ENCODE data around the gene EFNA2.
"Not testable (repeated sequence)": the region's sequence is repeated elsewhere in the genome, so short reads cannot be mapped to it uniquely, and the experiment has no call there.

Gene EFNA2

DNA sequence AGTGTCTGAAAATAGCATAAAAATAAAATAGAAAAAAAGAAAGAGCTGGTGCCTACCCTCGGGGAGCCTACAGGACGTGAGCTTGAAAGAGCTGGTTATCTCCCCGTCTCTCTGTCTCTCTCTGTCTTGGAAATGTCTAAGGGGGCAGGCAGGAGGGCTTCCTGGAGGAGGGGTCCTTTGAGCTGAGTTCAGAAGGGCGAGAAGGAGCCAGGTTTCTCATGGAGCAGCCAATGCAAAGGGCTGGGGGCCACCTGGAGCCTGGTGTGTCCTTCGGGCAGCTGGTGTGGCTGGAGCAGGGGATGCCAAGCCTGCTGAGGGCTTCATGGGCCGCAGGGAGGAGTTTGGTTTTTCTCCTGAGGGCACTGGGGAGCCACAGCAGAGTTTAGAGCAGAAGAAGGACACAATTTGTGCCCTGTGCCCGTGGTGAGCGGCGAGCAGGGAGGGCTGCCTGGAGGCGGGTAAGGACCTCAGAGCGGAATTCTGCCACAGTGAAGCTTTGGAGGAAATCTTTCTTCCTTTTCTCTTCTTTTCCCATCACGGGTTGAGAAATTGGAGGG, 38.7 kb downstream of the EFNA2 start:
- H3K27ac ChIP-seq = no peak overlapping the region
- no peak for DNase-seq
- peaks cover 0 to 75% of the 10 kb centered on the region in 2 donors for H3K27me3 ChIP-seq
- peaks cover 0 to 13% (median 10%) of the 10 kb centered on the region in 4 donors for H3K4me1 ChIP-seq
- H3K9me3 ChIP-seq = no peaks in the 10 kb centered on the region
- intact Hi-C loops (cut with DNase I; ENCODE audit: low total_unique reads) = no loop called here
- peak overlapping the region in 1 of 2 donors; percentile 47 for H3K4me3 ChIP-seq
- H3K36me3 ChIP-seq = no peaks in the 10 kb centered on the region
- TF ChIP-seq, protein P1, sequence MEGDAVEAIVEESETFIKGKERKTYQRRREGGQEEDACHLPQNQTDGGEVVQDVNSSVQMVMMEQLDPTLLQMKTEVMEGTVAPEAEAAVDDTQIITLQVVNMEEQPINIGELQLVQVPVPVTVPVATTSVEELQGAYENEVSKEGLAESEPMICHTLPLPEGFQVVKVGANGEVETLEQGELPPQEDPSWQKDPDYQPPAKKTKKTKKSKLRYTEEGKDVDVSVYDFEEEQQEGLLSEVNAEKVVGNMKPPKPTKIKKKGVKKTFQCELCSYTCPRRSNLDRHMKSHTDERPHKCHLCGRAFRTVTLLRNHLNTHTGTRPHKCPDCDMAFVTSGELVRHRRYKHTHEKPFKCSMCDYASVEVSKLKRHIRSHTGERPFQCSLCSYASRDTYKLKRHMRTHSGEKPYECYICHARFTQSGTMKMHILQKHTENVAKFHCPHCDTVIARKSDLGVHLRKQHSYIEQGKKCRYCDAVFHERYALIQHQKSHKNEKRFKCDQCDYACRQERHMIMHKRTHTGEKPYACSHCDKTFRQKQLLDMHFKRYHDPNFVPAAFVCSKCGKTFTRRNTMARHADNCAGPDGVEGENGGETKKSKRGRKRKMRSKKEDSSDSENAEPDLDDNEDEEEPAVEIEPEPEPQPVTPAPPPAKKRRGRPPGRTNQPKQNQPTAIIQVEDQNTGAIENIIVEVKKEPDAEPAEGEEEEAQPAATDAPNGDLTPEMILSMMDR (IDR thresholded peaks at IDR 0.05) = no peak

DNA sequence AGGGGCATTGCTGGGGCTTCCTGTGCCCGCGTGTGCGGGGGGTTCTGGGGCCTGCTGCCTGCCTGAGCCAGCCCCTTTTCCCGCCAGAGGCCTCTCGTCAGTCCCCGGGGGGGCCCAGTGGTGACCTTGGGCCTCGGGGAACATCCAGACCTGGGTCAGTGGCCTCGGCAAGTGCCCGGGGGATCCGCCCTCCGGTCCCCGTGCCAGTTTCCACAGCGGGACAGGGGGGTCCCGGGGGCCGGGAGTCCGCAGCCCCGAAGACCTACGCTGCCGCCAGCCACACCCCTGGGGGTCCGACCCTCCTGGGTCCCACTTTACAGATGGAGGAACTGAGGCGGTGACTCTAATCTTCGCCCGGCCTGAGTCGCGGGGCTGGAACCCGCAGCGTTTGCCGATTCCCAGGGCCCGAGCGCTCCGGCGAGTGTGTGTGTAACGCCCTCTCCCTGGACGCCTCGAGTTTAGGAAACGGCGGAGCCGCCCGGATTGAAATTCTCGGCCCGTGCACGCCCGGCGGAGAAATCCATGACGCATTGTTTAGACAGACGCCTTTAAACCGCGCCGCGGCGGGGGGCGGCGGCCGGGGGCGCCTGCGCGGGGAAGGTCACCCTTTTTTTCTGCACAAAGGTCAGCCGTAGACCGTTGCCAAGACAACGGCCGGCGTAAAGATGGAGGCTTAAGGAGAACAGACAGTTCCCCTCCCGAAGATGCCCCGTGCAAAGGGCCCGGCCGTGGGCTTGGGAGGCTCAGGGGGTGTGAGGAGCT, 39.3 kb downstream of the EFNA2 start:
- TF ChIP-seq, protein P1 (IDR thresholded peaks at IDR 0.05) = no peak
- peak in 1 of 2 donors; percentile 39 for DNase-seq
- intact Hi-C loops (cut with DNase I; ENCODE audit: low total_unique reads) = no loop called here

DNA sequence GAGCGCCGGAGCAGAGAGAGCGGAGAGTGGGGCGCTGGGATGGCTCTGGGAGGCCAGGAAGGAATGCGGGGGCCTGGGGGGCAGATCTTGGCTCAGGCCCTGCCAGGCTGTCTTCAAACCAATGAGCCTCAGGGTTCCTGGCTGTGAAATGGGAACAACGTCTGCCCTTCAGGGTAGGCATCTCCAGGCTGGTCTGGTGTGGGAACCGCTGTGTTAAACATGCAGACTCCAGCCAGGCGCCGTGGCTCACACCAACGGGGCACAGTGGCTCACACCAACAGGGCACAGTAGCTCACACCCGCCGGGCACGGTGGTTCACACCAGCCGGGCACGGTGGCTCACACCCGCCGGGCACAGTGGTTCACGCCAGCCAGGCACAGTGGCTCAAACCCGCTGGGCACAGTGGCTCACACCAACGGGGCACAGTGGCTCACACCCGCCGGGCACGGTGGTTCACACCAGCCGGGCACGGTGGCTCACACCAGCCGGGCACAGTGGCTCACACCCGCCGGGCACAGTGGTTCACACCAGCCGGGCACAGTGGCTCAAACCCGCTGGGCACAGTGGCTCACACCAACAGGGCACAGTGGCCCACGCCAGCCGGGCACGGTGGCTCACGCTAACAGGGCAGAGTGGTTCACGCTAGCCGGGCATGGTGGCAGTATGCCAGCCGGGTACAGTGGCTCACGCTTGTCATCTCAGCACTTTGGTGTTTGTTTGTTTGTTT, 40.1 kb downstream of the EFNA2 start:
- no peaks in the 10 kb centered on the region for H3K9me3 ChIP-seq
- peaks cover 0 to 13% (median 10%) of the 10 kb centered on the region in 4 donors for H3K4me1 ChIP-seq
- TF ChIP-seq, protein P1 (IDR thresholded peaks at IDR 0.05) = no peak
- H3K27ac ChIP-seq = no peak overlapping the region
- intact Hi-C loops (cut with DNase I; ENCODE audit: low total_unique reads) = no loop called here
- no peaks in the 10 kb centered on the region for H3K36me3 ChIP-seq
- DNase-seq = no peak
- peaks cover 0 to 73% of the 10 kb centered on the region in 2 donors for H3K27me3 ChIP-seq
- H3K4me3 ChIP-seq = peak overlapping the region; percentile 2 to 47

More for the DNA sequence above, 39.3 kb downstream of the EFNA2 start:
- Histone ChIP-seq H3K9me3 (no peaks in the 10 kb centered on the region), H3K27me3 (peaks cover 0 to 69% of the 10 kb centered on the region in 2 donors), H3K4me1 (peaks cover 0 to 13% (median 10%) of the 10 kb centered on the region in 4 donors), H3K36me3 (no peaks in the 10 kb centered on the region), H3K27ac (no peak overlapping the region), H3K4me3 (peak overlapping the region; percentile 2 to 47)

DNA sequence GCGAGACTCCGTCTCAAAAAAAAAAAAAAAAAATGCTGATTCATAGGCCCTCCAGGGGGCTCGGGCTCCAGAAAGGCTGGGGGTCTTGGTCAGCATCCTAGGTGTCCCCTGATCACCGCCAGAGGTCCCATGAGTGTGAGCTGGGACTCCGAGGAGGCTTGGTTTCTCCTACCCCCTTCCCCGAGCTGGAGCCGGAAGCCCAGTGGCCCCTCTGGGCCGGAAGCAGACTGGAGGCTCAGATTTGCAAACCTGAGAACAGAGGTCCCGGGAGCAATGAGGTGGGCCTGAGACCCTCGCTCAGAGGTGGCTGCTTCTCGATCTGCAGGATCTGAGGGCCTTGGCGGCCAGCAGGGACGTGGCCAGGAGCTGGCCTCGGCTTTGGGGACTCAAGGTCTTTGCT, 41.5 kb downstream of the EFNA2 start:
- intact Hi-C loops (cut with DNase I; ENCODE audit: low total_unique reads) = no loop called here

DNA sequence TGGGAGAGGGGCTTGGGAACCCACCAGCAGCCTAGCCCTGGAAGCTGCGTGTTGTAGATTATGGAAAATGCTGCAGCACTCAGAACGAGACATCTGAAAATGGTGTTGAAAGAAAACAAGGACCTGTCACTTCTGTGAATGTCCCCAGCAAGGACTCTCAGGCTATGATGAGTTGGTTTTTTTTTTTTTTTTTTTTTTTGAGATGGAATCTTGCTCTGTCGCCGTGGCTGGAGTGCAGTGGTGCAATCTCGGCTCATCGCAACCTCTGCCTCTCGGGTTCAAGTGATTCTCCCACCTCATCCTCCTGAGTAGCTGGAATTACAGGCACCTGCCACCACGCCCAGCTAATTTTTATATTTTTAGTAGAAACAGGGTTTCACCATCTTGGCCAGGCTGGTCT, 46.5 kb downstream of the EFNA2 start:
- intact Hi-C loops (cut with DNase I; ENCODE audit: low total_unique reads); H3K9me3 ChIP-seq; H3K36me3 ChIP-seq; H3K4me3 ChIP-seq; H3K4me1 ChIP-seq; H3K27ac ChIP-seq; DNase-seq: not testable (repeated sequence)
- H3K27me3 ChIP-seq = peaks cover 0 to 58% of the 10 kb centered on the region in 2 donors

More for the DNA sequence above, 41.5 kb downstream of the EFNA2 start:
- TF ChIP-seq, protein P1 (IDR thresholded peaks at IDR 0.05) = no peak
- H3K4me1 ChIP-seq = peaks cover 0 to 18% (median 10%) of the 10 kb centered on the region in 4 donors
- H3K27me3 ChIP-seq = peaks cover 0 to 76% of the 10 kb centered on the region in 2 donors
- DNase-seq = no peak
- H3K27ac ChIP-seq = no peak overlapping the region
- H3K4me3 ChIP-seq = no peak overlapping the region
- no peaks in the 10 kb centered on the region for H3K9me3 ChIP-seq
- no peaks in the 10 kb centered on the region for H3K36me3 ChIP-seq
